GM21390 (cell line): ENCODE results near the gene EPHA1.

ENCODE experiments used
- ATAC-seq: cut with Tn5 transposase; IDR thresholded peaks from one replicate; pipeline ENCODE4 v1.9.1; 2021; ENCODE audit not compliant: unreplicated experiment

The EPHA1 gene

DNA sequence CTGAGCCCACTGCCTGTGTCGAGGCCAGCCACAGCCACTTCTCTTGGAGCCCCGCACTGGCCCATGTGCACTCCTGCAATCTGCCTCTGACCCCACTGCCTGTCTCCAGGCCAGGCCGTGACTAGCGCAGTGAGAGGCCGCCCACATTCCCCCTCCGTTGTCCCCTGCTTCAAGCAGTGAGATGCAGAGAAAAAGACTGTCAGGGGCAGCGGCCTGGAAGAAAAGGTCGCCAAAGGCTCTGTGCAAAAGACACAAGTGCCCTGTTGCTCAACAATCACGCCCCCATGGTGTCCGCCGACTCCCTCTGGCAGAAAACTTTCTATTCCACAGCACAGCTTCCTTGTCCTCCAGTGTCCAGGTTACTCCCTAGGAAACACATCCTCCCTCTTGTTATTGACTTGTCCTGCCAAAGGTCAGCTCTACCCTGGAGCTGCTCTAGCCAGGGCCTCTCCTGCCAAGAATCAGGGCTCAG, 56.1 kb downstream of the EPHA1 start:
- no peak for ATAC-seq

DNA sequence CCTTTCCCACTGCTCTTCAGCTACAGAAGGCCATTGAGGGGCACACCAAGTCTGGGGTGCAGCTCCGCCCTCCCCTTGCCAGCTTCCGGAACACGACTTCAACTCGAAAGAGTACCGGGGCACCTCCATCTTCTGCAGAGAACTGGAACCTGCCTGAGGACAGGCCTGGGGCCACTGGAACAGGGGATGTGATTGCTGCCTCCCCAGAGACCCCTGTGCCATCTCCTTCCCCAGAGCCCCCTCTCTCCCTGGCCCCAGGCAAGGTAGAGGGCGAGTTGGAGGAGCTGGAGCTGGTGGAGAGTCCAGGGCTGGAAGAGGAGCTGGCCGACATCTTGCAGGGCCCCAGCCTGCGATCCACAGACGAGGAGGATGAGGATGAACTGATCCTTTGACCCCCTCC, 57.1 kb downstream of the EPHA1 start:
- ATAC-seq = no peak

DNA sequence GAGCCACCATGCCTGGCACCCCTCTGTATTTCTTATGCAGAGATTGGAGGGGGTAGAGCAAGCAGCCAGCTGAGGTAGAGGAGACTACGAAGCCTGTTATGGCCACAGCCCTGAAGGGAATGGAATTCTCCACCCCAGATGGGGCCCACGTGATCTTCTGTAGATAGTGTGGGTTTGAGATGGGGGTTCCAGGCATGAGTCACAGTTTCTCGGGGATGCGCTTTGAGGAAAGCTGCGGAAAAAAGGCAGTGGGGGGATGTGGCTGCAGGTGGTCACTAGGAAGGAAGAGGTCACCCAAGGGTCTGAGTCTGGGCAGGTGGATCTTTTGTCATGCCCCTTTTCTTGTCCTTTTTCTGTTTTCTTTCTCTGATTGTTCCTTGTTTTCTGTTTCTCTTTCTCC, 57.6 kb downstream of the EPHA1 start:
- ATAC-seq = no peak

DNA sequence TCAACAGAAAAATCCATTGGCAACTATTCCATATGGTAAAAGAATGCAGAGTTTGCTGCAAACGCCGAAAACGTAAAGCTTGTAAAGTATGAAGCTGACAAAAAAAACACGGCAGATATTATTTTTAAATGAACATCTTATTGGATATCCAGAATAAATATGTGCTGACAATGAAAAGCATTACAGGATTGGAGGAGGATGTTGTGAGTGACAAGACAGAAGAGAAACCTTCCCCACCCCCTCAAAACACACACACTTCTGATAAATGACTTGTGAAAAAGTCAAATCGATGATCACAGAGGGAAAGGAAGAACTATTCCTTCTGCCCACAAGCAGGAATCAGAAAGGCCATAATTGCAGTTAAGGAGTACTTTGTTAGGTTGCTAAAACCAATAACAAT, 60.7 kb downstream of the EPHA1 start:
- ATAC-seq = no peak

DNA sequence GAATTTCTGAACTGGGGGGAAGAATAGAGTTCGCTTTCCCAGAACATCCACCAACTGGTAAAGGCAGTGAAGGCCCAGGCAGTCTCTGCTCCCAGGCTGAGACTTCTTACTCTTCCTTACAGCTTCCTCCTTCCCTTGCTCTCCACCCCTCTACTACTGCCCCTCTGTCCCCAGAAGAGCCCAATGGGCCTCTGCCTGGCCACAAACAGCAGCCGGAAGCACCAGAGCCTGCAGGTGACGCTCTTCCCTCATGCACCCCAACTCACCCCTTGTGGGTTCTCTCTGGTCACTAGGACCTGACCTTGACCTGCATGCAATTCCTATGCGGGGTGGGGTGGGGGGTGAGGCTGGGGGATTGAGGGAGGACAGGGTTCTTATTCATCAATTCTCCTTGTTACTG, 62.6 kb downstream of the EPHA1 start:
- no peak for ATAC-seq

DNA sequence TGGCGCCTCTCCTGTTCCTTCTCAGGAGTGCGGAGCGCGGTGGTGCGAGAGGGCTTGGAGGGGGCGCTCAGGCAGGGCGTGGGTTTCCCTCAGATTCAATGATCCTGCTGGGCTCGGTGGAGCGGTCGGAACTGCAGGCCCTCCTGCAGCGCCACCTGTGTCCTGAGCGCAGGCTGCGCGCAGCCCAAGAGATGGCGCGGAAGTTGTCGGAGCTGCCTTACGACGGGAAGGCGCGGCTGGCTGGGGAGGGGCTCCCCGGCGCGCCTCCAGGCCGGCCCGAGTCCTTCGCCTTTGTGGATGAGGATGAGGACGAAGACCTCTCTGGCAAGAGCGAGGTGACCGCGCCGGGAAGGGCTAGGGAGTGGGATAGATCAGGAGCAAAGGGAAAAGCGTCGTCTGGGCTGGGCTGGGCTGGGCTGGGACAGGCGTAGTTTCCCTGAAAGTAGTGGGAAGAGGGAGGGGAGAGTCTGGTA, 63.2 kb downstream of the EPHA1 start:
- ATAC-seq = peak; percentile 94

DNA sequence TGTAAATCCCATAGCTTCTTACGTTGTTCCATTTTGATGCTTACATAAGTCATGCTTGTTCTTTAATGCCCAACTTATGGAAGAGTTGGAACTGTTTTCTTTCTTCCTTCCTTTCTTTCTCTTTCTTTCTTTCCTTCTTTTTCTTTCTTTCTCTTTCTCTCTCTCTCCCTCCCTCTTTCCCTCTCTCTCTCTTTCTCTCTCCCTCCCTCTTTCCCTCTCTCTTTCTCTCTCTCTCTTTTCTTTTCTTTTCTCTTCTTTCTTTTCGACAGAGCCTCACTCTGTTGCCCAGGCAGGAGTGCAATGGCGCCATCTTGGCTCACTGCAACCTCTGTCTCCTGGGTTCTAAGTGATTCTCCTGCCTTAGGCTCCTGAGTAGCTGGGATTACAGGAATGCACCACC, 65.1 kb downstream of the EPHA1 start:
- no peak for ATAC-seq

DNA sequence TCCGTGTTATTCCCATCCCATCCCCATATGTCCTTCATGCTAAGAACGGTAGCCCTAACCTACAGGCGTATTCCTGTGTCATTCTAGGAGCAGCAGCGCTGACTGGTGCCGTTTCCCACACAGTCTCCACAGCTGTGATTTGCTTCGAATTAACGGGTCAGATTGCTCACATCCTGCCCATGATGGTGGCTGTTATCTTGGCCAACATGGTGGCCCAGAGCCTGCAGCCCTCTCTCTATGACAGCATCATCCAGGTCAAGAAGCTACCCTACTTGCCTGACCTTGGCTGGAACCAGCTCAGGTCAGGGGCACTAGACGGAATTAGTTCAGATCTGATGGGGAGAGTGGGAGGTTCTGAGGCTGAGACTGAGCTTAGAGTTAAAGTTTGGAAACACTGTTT, 66.8 kb downstream of the EPHA1 start:
- ATAC-seq = no peak
